Transverse colon (tissue), 3 donors: ENCODE measurements around the gene STX7.

Experiments
- POLR2A ChIP-seq: fragments of 450-650 bp; IDR thresholded peaks from one replicate; pipeline ENCODE4 v1.6.1; 2016; ENCODE audit warnings: antibody characterized with exemption, mild to moderate bottlenecking, moderate library complexity
- TF ChIP-seq, protein P1 (sequence below), 5 experiments: fragments of 200-600 bp in 3 of 5; fragments of 450-650 bp in 2 of 5; sonication (generic) in 3 of 5; IDR thresholded peaks; 1 replicate in 2 of 5; 2 replicates in 3 of 5; pipeline ENCODE4 v1.5.1; 2016 to 2017; ENCODE audit warnings: antibody characterized with exemption in 5 of 5, inconsistent platforms in 3 of 5, mild to moderate bottlenecking in 2 of 5, moderate library complexity in 1 of 5

DNA sequence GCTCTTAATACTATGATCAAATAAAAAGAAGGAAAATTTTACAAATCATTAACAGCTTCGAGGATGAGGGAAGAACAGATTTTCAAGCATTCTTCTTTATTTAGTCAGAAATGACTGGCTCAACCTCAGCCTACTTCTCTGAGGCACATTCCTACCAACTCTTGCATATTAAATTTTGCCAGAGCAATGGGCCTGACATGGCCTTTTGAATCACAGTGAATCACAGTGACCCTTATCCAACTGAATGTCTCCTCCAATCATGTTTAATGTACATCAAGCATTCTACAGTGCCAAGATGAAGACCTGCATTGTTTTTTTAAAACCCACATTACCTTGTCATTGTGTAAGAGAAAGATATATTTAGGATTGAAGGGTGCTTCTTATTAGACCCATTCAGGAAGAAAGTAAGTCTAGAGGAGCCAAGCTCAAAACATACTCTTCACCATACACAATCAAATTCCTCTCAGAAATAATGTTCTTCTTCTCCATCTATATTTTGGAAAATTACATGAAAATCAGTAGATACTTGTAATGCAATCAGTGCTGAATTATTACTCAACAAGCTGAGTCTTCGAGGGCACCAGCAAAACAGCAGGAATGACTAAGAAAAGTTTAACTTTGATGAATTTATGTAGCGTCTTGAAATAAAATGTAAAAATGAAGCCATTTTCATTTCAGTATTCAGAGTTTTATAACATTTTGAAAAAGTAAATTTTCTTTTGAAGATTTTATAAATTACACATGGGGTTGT, 67.5 kb downstream of the STX7 start:
- TF ChIP-seq POLR2A: no peak
- TF ChIP-seq, protein P1, sequence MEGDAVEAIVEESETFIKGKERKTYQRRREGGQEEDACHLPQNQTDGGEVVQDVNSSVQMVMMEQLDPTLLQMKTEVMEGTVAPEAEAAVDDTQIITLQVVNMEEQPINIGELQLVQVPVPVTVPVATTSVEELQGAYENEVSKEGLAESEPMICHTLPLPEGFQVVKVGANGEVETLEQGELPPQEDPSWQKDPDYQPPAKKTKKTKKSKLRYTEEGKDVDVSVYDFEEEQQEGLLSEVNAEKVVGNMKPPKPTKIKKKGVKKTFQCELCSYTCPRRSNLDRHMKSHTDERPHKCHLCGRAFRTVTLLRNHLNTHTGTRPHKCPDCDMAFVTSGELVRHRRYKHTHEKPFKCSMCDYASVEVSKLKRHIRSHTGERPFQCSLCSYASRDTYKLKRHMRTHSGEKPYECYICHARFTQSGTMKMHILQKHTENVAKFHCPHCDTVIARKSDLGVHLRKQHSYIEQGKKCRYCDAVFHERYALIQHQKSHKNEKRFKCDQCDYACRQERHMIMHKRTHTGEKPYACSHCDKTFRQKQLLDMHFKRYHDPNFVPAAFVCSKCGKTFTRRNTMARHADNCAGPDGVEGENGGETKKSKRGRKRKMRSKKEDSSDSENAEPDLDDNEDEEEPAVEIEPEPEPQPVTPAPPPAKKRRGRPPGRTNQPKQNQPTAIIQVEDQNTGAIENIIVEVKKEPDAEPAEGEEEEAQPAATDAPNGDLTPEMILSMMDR (IDR thresholded peaks at IDR 0.05): no peak
